Stimulated activated CD4-positive, alpha-beta T cell treated with anti-CD3 and anti-CD28 coated beads, Interleukin-12 subunit alpha, Interleukin-12 subunit beta, amount 100 ng/mL, for 4 hours (primary cell): Measurements from ENCODE around the gene MT1M.
A peak's percentile ranks its signal among the peaks of the same experiment; 100 is the strongest.
"Not testable (repeated sequence)": the region's sequence is repeated elsewhere in the genome, so short reads cannot be mapped to it uniquely, and the experiment has no call there.

Experiments
- DNase-seq: peaks from one replicate; pipeline ENCODE4 v3.0.0-alpha.2; 2020

Gene MT1M

DNA sequence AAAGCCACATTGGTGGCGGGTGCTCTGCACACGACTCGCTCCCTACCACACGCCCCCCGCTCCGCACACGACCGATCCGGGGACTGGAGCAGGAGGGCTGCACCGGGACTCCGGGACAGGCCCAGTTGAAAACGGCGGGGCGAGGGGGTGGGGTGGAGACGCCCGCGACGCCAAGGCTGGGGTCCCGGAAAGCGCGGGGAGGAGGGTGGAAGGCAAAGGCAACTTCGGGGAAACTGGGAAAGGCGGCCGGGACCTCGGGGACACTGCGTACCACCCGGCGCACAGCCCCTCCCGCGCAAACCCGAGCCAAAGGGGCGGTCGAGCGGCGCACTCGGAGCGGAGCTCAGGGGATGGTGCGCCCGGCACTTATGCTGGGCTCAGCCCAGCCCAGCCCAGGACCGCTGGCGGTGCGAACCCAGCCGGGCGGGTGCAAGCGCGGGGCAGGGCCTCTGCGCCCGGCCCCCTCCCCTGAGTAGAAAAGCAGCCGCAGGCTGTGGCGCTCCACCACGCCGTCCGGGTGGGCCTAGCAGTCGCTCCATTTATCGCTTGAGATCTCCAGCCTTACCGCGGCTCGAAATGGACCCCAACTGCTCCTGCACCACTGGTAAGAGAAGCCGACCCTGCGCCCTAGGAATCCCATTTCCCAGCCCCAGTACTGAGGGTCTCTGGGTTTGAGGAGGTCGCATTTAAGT lies at the start of gene MT1M:
Gene MT1M (plus strand): TSS at position 504 of the 692 bp plus-strand sequence. CDS start 73 bp downstream, at position 577.
- no peak for DNase-seq

DNA sequence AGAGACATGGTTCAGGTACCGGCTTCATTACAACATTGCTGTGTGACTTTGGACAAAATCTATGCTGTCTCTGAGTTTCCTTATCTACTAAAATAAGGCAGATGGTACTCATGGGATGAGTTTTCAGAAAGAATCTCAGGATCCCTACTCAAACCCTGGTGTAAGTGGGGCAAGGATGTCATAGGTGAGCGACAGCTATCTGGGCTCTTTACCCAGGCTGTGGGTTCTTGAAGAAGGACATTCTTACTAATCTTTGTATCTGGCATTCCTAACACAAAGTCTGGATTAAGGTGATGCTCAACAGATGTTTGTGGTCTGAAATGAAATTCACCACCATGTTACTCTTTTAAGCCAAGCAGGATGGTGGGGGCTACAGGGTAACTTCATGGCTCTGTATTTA lies 49.5 kb upstream of the MT1M start:
- DNase-seq = not testable (repeated sequence)

DNA sequence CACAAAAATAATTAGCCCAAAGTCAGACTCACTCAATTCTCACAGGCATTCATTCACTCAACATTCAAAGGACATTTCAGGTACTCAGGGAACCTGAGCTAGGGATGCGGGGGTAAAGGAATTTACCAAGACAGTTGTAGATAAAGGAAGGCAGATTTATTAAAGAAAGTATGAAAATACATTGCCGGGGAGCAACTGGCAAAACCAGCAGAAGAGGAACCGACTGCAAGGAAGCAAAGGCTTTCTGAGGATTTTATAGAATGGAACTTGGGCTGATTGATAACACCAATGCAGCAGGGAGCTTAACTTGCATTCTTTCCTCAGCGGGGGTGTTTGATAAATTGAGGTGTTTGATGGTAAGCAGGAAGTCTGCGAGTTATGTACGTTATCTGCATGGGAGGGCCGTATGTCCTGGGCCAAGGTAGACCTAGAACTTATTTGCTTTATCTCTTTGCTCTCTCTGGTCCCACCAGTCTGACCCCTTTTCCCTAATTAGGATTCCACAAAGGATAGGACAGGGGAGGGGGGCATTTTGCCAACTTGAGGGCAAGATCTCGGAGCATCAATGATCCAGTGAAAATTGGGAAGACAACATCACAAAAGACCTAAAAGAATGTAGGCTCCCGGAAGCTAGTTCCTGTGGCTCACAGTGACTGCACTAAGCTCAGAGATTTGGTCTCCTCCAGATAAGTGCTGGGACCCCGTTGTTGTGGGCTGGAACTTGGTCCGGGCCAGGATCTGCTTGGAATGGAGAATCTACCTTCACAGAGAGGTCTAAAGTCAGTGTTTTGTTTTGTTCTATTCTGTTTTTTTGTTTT lies 48.9 kb upstream of the MT1M start:
- no peak for DNase-seq

GRCh38 chr16:56584276-56584675 lies 48.2 kb upstream of the MT1M start:
- DNase-seq = no peak

- no peak for DNase-seq
Measured at GRCh38 chr16:56588781-56589140, 43.7 kb upstream of the MT1M start.

- DNase-seq = no peak
Measured at GRCh38 chr16:56589141-56590039, 43.1 kb upstream of the MT1M start, which contains the start of gene MT3. Gene MT3 (plus strand): TSS chr16:56589528. CDS start chr16:56589591, 63 bp downstream.

- DNase-seq = no peak
Measured at GRCh38 chr16:56591377-56592060, 40.9 kb upstream of the MT1M start.

DNA sequence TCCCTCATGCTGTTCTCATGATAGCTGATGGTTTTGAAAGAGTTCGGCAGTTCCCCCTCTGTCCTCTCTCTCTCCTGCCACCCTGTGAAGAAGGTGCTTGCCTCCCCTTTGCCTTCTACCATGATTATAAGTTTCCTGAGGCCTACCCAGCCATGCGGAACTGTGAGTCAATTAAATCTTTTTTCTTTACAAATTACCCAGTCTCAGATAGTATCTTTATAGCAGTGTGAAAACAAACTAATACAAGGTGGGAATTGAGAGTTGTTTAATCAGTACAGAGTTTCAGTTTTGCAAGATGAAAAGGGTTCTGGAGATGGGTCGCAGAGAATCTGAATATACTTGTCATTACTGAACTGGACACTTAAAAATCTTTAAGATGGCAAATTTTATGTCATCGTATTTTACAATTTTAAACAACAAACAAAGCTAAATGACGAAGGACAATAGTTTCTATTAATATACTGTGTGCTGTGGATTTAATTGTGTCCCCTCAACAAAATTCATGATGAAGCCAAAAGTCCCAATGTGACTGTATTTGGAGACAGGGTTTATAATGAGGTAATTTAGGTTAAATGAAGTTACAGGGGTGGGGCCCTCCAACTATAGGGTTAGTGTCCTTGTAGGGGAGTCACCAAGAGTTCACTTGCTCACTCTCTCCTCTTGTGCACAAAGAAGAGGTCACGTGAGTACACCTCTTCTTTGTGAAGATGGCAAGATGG lies 38.7 kb upstream of the MT1M start:
- no peak for DNase-seq

DNA sequence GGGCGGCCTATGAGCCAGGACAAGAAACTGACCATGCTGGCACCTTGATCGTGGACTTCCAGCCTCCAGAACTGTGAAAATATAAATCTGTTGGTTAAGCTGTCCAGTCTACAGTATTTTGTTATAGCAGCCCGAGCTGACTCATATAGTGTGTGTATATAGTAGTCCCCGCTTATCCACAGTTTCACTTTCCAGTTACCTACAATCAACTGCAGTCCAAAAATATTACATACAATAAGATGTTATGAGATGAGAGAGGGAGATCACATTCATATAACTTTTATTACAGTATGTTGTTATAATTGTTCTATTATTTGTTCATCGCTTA lies 38.2 kb upstream of the MT1M start:
- DNase-seq = no peak

GRCh38 chr16:56600398-56600999 lies 32.0 kb upstream of the MT1M start:
- no peak for DNase-seq

DNA sequence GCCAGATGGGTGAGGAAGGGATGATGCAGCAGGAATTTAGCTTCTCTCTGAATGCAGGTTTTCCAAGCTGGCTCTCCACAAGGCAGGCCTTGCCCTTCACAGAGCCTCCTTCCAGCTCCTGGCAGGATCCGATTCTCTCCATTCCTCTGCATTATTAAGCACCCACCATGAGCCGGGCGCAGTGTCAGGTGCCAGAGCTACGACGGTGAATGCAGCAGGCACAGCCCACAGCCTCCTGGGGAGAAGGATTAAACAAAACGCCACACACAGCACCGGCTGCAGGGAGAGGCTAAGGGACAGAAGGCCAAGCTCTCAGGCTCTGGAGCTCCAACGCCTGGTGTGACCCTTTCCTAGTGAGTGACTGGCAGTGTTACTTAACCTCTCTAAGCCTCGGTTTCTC lies 31.1 kb upstream of the MT1M start:
- no peak for DNase-seq

DNA sequence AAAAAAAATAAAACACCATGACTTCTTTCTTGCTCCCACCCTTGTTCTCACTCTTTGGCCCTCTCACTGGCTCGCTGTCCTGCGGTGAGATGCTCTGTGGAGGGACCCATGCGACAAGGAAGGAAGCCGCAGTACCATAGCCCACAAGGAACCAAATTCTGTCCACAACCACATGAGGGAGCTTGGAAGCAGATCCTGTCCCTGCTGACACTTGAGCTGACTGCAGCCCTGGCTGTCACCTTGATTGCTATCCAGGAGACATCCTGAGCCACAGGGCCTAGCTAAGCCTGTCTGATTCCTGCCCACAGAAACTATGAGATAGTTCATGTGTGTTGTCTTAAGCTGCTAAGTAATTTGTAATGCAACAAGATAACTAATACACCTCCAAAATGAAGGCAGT lies 28.9 kb upstream of the MT1M start:
- no peak for DNase-seq

DNA sequence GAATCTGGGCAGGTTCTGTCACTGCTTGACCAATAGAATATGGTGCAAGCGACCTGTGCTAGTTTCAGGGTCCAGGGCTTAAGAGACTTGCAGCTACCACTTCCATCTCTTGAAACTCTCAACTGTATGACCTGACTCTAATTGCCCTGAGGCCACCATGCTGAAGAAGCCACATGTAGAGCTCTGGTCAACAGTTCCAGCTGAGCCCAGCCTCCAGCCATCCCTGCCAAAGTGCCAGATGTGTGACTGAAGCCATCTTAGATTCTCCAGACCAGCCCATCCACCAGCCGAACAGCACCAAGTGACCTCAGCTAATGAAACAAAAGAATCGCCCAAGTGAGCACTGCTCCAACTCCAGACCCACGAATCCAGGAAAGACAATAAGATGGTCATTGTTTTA lies 27.5 kb upstream of the MT1M start:
- no peak for DNase-seq

- no peak for DNase-seq
Measured at GRCh38 chr16:56605475-56605874, 27.0 kb upstream of the MT1M start.

DNA sequence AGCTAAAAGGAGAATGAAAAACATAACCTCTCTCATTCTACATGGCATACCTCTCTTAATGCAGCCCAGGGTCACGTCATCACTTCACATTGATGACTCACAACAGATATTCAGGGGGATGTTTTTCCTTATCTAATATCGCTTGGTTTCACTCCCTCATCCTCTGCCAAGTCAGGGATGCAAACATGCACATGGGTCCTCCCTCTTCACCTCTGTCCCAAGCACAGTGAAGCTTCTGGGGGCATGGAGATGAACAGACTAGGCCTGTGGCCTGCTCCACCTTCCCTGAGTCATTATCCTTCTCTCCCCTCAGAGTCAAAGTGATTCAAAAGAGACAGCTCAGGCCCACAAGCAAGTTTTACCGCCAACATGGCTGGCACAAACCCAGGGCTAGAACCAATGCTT lies 26.4 kb upstream of the MT1M start:
- DNase-seq = no peak

DNA sequence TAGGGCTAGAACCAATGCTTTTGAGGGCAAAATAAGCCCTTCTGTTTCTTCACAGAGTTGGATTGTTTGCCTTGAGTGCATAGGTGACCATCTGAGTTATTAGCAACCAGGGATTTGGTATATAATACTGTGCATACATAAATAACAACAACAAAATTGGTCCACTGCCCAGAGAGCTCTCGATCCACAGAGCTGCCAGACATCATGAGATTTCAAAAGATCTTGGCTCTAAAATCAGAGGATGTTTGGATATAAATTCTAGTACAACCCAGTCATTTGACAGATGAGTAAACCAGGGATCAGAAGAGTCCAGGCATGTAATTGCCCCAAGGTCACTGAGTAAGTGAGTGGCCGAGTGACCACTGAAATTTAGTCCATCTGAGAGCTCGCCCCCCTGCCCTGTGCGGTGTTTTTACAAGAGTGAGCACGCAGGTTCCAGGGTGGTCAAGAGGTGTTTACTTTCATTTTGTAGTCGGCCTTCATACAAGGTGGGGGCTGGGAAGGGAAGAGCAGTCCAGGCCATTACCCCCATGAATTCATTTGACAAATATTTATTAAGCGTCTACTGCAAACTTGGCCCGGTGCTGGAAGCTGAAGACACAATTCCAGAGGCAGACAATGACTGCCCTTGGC lies 25.9 kb upstream of the MT1M start:
- no peak for DNase-seq

DNA sequence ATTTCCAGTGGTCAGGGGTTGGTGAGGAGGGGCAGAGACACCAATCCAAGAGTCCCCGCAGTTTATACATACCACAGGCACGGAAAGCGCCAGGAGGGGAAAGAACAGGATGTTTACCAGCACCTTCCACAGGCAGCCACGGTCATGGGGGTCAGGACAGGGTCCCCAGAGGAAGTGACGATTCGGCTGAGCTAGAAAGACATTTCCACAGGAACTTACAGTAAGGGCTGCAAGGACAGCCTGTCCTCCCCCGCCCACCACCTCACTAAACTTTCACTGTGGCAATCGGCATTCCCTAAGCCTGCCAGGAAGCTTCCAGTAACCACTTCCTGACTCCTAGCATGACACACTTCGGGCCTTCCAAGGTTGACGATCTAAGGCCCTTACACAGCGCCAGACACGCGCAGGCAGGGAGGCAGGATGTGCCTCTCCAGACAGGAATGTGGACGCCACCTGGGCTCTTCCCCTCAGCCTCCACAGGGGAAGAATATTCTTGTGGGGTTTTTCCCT lies 25.3 kb upstream of the MT1M start:
- DNase-seq = no peak

- DNase-seq = no peak
Measured at GRCh38 chr16:56607675-56608042, 24.8 kb upstream of the MT1M start.

DNA sequence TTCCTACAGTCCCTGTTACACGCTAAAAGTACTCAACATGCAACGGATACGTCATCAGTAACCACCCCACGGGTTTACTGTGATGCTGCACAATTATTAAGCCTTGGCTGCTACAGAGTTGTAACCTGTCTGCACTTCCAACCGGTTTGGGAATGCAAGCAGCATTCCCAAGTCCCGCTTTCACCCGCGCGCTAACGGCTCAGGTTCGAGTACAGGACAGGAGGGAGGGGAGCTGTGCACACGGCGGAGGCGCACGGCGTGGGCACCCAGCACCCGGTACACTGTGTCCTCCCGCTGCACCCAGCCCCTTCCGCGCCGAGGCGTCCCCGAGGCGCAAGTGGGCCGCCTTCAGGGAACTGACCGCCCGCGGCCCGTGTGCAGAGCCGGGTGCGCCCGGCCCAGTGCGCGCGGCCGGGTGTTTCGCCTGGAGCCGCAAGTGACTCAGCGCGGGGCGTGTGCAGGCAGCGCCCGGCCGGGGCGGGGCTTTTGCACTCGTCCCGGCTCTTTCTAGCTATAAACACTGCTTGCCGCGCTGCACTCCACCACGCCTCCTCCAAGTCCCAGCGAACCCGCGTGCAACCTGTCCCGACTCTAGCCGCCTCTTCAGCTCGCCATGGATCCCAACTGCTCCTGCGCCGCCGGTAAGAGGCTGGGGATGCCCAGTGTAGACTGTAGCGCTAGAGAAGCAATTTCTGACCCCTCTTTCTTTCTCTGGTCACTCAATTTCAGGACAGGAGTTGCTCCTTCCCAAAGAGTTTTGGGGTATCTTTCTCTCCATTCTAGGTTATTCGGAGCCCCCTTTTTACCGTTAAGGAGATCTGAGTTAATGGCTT lies 24.2 kb upstream of the MT1M start, which contains the start of gene MT2A:
Gene MT2A (plus strand): TSS at position 542 of the 833 bp plus-strand sequence. CDS start 72 bp downstream, at position 614.
- peak; percentile 88 for DNase-seq

DNA sequence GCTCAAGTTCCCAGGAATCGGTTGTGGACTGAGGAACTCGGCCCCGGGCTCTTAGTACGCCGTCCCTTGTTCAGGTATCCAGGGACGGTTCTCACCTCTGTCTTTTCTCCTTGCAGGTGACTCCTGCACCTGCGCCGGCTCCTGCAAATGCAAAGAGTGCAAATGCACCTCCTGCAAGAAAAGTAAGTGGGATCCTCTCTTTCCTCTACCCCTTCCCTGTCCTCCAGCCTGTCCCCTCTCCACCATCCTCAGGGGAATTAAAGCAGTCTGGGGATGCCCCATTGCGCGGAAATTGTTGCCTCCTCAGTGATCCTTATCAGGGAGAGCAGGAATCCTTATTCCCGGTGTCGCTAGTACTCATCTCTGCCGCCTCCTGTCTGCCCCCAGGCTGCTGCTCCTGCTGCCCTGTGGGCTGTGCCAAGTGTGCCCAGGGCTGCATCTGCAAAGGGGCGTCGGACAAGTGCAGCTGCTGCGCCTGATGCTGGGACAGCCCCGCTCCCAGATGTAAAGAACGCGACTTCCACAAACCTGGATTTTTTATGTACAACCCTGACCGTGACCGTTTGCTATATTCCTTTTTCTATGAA lies 23.5 kb upstream of the MT1M start:
- DNase-seq = no peak
